ENCODE measurements around the gene SPATA24.

DNA sequence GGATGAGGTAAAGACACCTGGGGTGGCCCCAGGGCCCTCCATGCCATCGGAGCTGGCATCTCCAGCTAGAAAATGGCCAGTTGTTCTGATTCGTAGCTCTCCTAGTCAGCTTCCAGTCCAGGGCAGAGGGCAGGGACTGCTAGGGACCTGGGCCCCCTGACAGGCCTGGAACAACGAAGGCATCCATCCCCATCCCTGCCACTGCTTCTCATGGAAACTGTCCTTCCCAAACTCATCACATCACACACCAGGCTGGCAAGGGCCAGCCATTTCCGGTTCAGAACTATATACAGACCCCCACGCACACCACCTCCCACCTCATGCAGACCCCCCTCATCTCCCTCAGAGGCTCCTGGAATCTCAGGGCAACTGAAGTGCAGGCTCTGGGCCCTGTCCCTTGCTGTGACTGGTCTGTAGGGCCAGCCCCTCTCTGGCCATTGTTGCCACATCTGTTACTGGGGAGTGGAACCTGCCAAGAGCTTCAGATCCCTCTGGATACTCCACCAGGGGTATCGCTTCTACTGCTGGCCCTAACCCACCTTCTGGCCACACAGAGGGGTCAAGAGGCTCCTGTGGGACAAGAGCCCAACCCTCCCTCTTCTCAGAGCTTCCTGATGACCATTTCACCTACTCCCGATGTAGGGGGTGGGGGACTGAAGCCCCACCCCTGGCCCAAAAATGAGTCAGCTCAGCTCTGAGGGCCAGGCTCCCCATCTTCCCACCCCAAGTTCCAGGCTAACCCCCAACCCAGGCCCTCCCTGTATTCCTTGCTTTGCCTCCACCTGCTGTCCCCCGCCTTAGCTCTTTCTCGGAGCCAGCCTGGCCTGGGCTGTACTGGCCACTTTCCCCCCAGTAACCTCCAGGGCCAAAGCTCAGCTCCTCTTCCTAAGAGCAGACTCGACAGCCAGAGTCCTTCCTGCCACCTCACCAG is 13.0 kb downstream of the SPATA24 start:
- TF ChIP-seq, protein P1, sequence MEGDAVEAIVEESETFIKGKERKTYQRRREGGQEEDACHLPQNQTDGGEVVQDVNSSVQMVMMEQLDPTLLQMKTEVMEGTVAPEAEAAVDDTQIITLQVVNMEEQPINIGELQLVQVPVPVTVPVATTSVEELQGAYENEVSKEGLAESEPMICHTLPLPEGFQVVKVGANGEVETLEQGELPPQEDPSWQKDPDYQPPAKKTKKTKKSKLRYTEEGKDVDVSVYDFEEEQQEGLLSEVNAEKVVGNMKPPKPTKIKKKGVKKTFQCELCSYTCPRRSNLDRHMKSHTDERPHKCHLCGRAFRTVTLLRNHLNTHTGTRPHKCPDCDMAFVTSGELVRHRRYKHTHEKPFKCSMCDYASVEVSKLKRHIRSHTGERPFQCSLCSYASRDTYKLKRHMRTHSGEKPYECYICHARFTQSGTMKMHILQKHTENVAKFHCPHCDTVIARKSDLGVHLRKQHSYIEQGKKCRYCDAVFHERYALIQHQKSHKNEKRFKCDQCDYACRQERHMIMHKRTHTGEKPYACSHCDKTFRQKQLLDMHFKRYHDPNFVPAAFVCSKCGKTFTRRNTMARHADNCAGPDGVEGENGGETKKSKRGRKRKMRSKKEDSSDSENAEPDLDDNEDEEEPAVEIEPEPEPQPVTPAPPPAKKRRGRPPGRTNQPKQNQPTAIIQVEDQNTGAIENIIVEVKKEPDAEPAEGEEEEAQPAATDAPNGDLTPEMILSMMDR (conservative IDR thresholded peaks at IDR 0.05; ENCODE audit: low read depth, low read length), result no peak
- no peak for TF ChIP-seq EZH2 (IDR thresholded peaks at IDR 0.05; ENCODE audit: low read length, unreplicated experiment)
- no peak for TF ChIP-seq EZH2phosphoT487 (IDR thresholded peaks at IDR 0.05; ENCODE audit: borderline replicate concordance, low read length)
